Gastrocnemius medialis (tissue), 4 donors: ENCODE data around the gene TMEM176A. TPM values are rescaled to one million over a fixed set of nuclear protein-coding genes. Genes with fewer than 3 reads are reported as not detected.

Experiments
- ATAC-seq, 2 donors: fragments of 150-250 bp; one replicate each; pipeline ENCODE4 v1.9.1; 2016
- DNase-seq, 2 donors: peaks; one replicate each; pipeline ENCODE4 v3.0.0-alpha.2; 2019
- H3K27ac ChIP-seq, 4 donors: fragments of 200-600 bp; sonication (generic); 1 replicate in 1 of 4; 2 replicates in 3 of 4; pipeline ENCODE4 v1.5.1; 2016 to 2018; ENCODE audit warnings: mild to moderate bottlenecking in 2 of 4, moderate library complexity in 1 of 4
- H3K27me3 ChIP-seq, 3 donors: fragments of 200-600 bp; sonication (generic) in 2 of 3; 1 replicate in 1 of 3; 2 replicates in 2 of 3; pipeline versions ENCODE4 v1.5.1 to v1.6.0; 2016 to 2019; ENCODE audit warnings: mild to moderate bottlenecking in 1 of 3, moderate library complexity in 1 of 3
- H3K36me3 ChIP-seq, 2 donors: fragments of 200-600 bp; sonication (generic) in 1 of 2; one replicate each; pipeline ENCODE4 v1.5.1; 2017 to 2018
- H3K4me1 ChIP-seq, 2 donors: fragments of 200-600 bp; sonication (generic) in 1 of 2; one replicate each; pipeline ENCODE4 v1.5.1; 2016 to 2017; ENCODE audit warnings: mild to moderate bottlenecking in 2 of 2
- H3K4me3 ChIP-seq, 4 donors: fragments of 200-600 bp; sonication (generic) in 3 of 4; 1 replicate in 1 of 4; 2 replicates in 3 of 4; pipeline ENCODE4 v1.5.1; 2016 to 2019; ENCODE audit warnings: mild to moderate bottlenecking in 2 of 4
- H3K9me3 ChIP-seq, 3 donors: fragments of 200-600 bp; sonication (generic) in 2 of 3; 1 replicate in 1 of 3; 2 replicates in 2 of 3; pipeline ENCODE4 v1.5.1; 2016 to 2019
- CTCF ChIP-seq, 5 experiments: fragments of 450-650 bp in 3 of 5; fragments of 200-600 bp in 2 of 5; sonication (generic) in 2 of 5; IDR thresholded peaks in 4 of 5; conservative IDR thresholded peaks in 1 of 5; 1 replicate in 4 of 5; 2 replicates in 1 of 5; pipeline ENCODE4 v1.5.1; 2016 to 2019; ENCODE audit warnings: antibody characterized with exemption in 5 of 5, mild to moderate bottlenecking in 3 of 5, moderate library complexity in 3 of 5
- POLR2A ChIP-seq, 2 donors: fragments of 450-650 bp; IDR thresholded peaks; one replicate each; pipeline ENCODE4 v1.6.1; 2017; ENCODE audit warnings: antibody characterized with exemption in 2 of 2, mild to moderate bottlenecking in 2 of 2, moderate library complexity in 2 of 2
- in situ Hi-C, 4 donors: fragments of 200-750 bp; cut with MboI; loops; one replicate each; pipeline versions ENCODE4 v1.15.0 to v1.8.0; 2017; ENCODE audit warnings: low sequenced_read_pairs in 4 of 4
- intact Hi-C: fragments of 100-400 bp; cut with DNase I; formaldehyde crosslinking; loops from one replicate; pipeline ENCODE4 v1.15.1; 2023; ENCODE audit warnings: low total_unique reads
- total RNA-seq, 4 donors: library from RNA; depleted of rRNA; stranded (reverse); fragments of >200 nt; gene quantifications; one replicate each; pipeline versions ENCODE4 v1.1.0 to v1.2.3, GENCODE V29; 2016

The TMEM176A gene
- total RNA-seq, 4 donors from 2014 or later: 5.2 to 12.9 (median 8.9) TPM

GRCh38 chr7:150778738-150779301, 21.7 kb upstream of the TMEM176A start:
- Histone ChIP-seq H3K4me3 (no peak overlapping the region), H3K27me3 (no peaks in the 10 kb centered on the region), H3K27ac (no peak overlapping the region), H3K4me1 (no peaks in the 10 kb centered on the region), H3K9me3 (no peaks in the 10 kb centered on the region), H3K36me3 (no peaks in the 10 kb centered on the region)
- in situ Hi-C loops (loop anchor here in 3 of 4 donors (25.0 kb wide), 1 partner anchor 208 kb away; the partner anchor contains the start of genes KCNH2 (in 3 of the 3) and NOS3 (in 3 of the 3)), intact Hi-C loops (loop anchor here (10.0 kb wide), 1 partner anchor 206 kb away; no protein-coding TSS in a partner anchor)
- peak; percentile 67 to 71 for ATAC-seq
- TF ChIP-seq CTCF (IDR thresholded peaks at IDR 0.05 in 4 of 5, conservative IDR thresholded peaks at IDR 0.05 in 1 of 5) (peak; percentile 31 to 76 (median 49)), POLR2A (IDR thresholded peaks at IDR 0.05) (no peak)
- DNase-seq: peak in 1 of 2 donors; percentile 49

- intact Hi-C loops (no loop called here), in situ Hi-C loops (loop anchor here in 3 of 4 donors (5.0 to 25.0 kb wide), 2 partner anchors 97 to 207 kb away; partner anchors contain the start of genes KCNH2 (in 3 of the 3) and NOS3 (in 3 of the 3))
- DNase-seq: no peak
- Histone ChIP-seq H3K4me3 (no peak overlapping the region), H3K9me3 (no peaks in the 10 kb centered on the region), H3K27me3 (no peaks in the 10 kb centered on the region), H3K4me1 (no peaks in the 10 kb centered on the region), H3K36me3 (no peaks in the 10 kb centered on the region), H3K27ac (no peak overlapping the region)
- TF ChIP-seq POLR2A (IDR thresholded peaks at IDR 0.05) (no peak), CTCF (IDR thresholded peaks at IDR 0.05 in 4 of 5, conservative IDR thresholded peaks at IDR 0.05 in 1 of 5) (no peak)
- no peak for ATAC-seq
Measured at GRCh38 chr7:150780292-150780691, 20.3 kb upstream of the TMEM176A start.

- in situ Hi-C loops (loop anchor here in 3 of 4 donors (5.0 to 25.0 kb wide), 2 partner anchors 96 to 206 kb away; partner anchors contain the start of genes KCNH2 (in 3 of the 3) and NOS3 (in 3 of the 3)), intact Hi-C loops (no loop called here)
- ATAC-seq: peak in 1 of 2 donors; percentile 54
Measured at GRCh38 chr7:150781103-150781502, 19.5 kb upstream of the TMEM176A start.

GRCh38 chr7:150781961-150782360, 18.6 kb upstream of the TMEM176A start:
- intact Hi-C loops (no loop called here), in situ Hi-C loops (loop anchor here in 3 of 4 donors (5.0 to 25.0 kb wide), 2 partner anchors 95 to 205 kb away; partner anchors contain the start of genes KCNH2 (in 3 of the 3) and NOS3 (in 3 of the 3))
- Histone ChIP-seq H3K27ac (no peak overlapping the region), H3K36me3 (no peaks in the 10 kb centered on the region), H3K4me1 (no peaks in the 10 kb centered on the region), H3K27me3 (no peaks in the 10 kb centered on the region), H3K9me3 (no peaks in the 10 kb centered on the region), H3K4me3 (no peak overlapping the region)
- no peak for ATAC-seq
- no peak for DNase-seq
- TF ChIP-seq CTCF (IDR thresholded peaks at IDR 0.05 in 4 of 5, conservative IDR thresholded peaks at IDR 0.05 in 1 of 5) (no peak), POLR2A (IDR thresholded peaks at IDR 0.05) (no peak)

More at GRCh38 chr7:150781103-150781502, 19.5 kb upstream of the TMEM176A start:
- no peak for DNase-seq
- H3K4me1 ChIP-seq: no peaks in the 10 kb centered on the region
- no peaks in the 10 kb centered on the region for H3K27me3 ChIP-seq
- H3K27ac ChIP-seq: no peak overlapping the region
- H3K4me3 ChIP-seq: no peak overlapping the region
- no peaks in the 10 kb centered on the region for H3K36me3 ChIP-seq
- TF ChIP-seq CTCF (IDR thresholded peaks at IDR 0.05 in 4 of 5, conservative IDR thresholded peaks at IDR 0.05 in 1 of 5): no peak
- TF ChIP-seq POLR2A (IDR thresholded peaks at IDR 0.05): no peak
- no peaks in the 10 kb centered on the region for H3K9me3 ChIP-seq
